Measurements from ENCODE around the gene APCDD1. TPM values are rescaled to one million over a fixed set of nuclear protein-coding genes. Genes with fewer than 3 reads are reported as not detected.

Gene APCDD1
- total and polyA plus RNA-seq, 2 of the 8 experiments (the other 6 are each of a cell fraction or from before 2014, with no cell fraction given) = 2.6 to 3.6 TPM

DNA sequence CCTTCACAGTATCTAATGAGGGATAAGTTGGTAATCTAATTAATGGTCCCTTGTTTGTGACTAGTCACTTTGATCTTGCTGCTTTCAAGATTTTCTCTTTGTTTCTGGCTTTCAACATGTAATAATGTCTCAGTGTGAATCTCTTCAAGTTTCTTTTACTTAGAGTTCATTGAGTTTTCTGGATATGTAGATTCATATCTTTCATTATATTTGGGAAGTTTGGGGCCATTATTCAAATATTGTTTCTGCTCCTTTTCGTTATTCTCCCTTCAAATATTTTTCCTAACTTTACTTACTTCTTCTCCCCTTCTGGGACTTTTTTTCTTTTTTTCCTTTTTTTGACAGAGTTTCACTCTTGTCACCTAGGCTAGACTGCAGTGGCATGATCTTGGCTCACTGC lies 50.3 kb downstream of the APCDD1 start:
- no peaks in the 10 kb centered on the region for H3K27me3 ChIP-seq (replicated peaks in 1 of 4; ENCODE audit: control insufficient read depth in 3 of 4, extremely low read depth in 1 of 4, insufficient read depth in 3 of 4, low read length in 3 of 4)
- no peaks in the 10 kb centered on the region for H3K79me2 ChIP-seq (ENCODE audit: control insufficient read depth in 1 of 2, insufficient read depth in 2 of 2, low read length in 2 of 2)
- no peak overlapping the region for H4K5ac ChIP-seq (ENCODE audit: insufficient read length, low read depth, low read length)
- H2BK20ac ChIP-seq (ENCODE audit: low read length) = no peak overlapping the region
- peaks cover 15 to 27% of the 10 kb centered on the region in 2 experiments for H3K9me3 ChIP-seq (ENCODE audit: insufficient read depth in 2 of 2, low read depth in 1 of 2, low read length in 1 of 2)
- no peak overlapping the region for H3K4me2 ChIP-seq (ENCODE audit: insufficient read depth in 1 of 2, low read depth in 2 of 2, low read length in 2 of 2)
- no peak overlapping the region for H3K9ac ChIP-seq (replicated peaks in 1 of 4; ENCODE audit: extremely low read depth in 1 of 4, low read depth in 3 of 4, low read length in 3 of 4)
- no peaks in the 10 kb centered on the region for H3K79me1 ChIP-seq (ENCODE audit: low read depth, low read length)
- H3K4ac ChIP-seq (replicated peaks; ENCODE audit: insufficient read length, low read depth, low read length) = no peak overlapping the region
- no peak for DNase-seq (ENCODE audit: low read depth in 1 of 2, low spot score in 2 of 2)
- no peak overlapping the region for H3K18ac ChIP-seq (ENCODE audit: extremely low read depth, low read length)
- H4K20me1 ChIP-seq (replicated peaks in 1 of 2; ENCODE audit: control insufficient read depth in 1 of 2, insufficient read depth in 2 of 2, low read length in 2 of 2) = no peaks in the 10 kb centered on the region
- H3K27ac ChIP-seq (ENCODE audit: low read depth, low read length) = no peak overlapping the region
- H3K56ac ChIP-seq (replicated peaks; ENCODE audit: insufficient read length, low read depth, low read length) = no peak overlapping the region
- H2BK5ac ChIP-seq (ENCODE audit: low read depth, low read length) = no peak overlapping the region
- H2AFZ ChIP-seq (ENCODE audit: low read length) = no peak overlapping the region
- no peaks in the 10 kb centered on the region for H3K4me1 ChIP-seq (replicated peaks in 1 of 4; ENCODE audit: control insufficient read depth in 3 of 4, insufficient read depth in 4 of 4, low read length in 3 of 4)
- no peak overlapping the region for H4K91ac ChIP-seq (replicated peaks; ENCODE audit: insufficient read length, low read length)
- H2BK15ac ChIP-seq (ENCODE audit: low read length) = no peak overlapping the region
- TF ChIP-seq CTBP2 (IDR thresholded peaks at IDR 0.05; ENCODE audit: borderline replicate concordance, insufficient read depth, insufficient read length, low read length) = no peak
- no peak for TF ChIP-seq EZH2 (IDR thresholded peaks at IDR 0.05; ENCODE audit: low read depth, low read length, severe bottlenecking)
- ChIA-PET POLR2A (ENCODE audit: partially characterized antibody) (no interaction called here), CTCF (ENCODE audit: partially characterized antibody) (no interaction called here)
- H3K23ac ChIP-seq (ENCODE audit: insufficient read length) = no peak overlapping the region
- 91% methylated on average over 1 of the region's 1 CpG; no CpG with 5 or more reads in 1 of the 2 experiments for WGBS, 2 experiments (ENCODE audit: extremely low coverage in 1 of 2, insufficient coverage in 1 of 2, insufficient read length in 1 of 2, insufficient replicate concordance in 2 of 2, low coverage in 1 of 2, low lambda C conversion rate in 2 of 2, missing lambda C conversion rate in 1 of 2)
- no peak overlapping the region for H4K8ac ChIP-seq (ENCODE audit: extremely low read depth, insufficient read depth, low read length)
- no peak for FAIRE-seq
- H2BK12ac ChIP-seq (ENCODE audit: low read depth, low read length) = no peak overlapping the region
- no peak overlapping the region for H3K4me3 ChIP-seq (ENCODE audit: extremely low read depth in 1 of 4, insufficient read depth in 2 of 4, low read depth in 3 of 4, low read length in 4 of 4)
- peaks cover 0 to 3% (median 0%) of the 10 kb centered on the region in 4 experiments; a peak in 1 of 8 replicates for H3K36me3 ChIP-seq (ENCODE audit: control insufficient read depth in 2 of 4, insufficient read depth in 4 of 4, low read length in 3 of 4)
- no peaks in the 10 kb centered on the region for H3K23me2 ChIP-seq (ENCODE audit: low read depth, low read length)
- no peak overlapping the region for H3K14ac ChIP-seq (ENCODE audit: insufficient read length)
- no peak overlapping the region for H2BK120ac ChIP-seq (replicated peaks; ENCODE audit: low read depth, low read length)
- no peak overlapping the region for H2AK5ac ChIP-seq (ENCODE audit: low read depth, low read length)

All from H1 (cell line).